Activated CD4-positive, CD25-positive, alpha-beta regulatory T cell treated with anti-CD3 and anti-CD28 coated beads, Interleukin-2, amount 50 U/mL, for 16 hours (primary cell): Measurements from ENCODE around the gene METTL21C.

Experiments used
- DNase-seq: peaks from one replicate; pipeline ENCODE4 v3.0.0-alpha.2; 2020; ENCODE audit warnings: low read depth, low spot score

The METTL21C gene

DNA sequence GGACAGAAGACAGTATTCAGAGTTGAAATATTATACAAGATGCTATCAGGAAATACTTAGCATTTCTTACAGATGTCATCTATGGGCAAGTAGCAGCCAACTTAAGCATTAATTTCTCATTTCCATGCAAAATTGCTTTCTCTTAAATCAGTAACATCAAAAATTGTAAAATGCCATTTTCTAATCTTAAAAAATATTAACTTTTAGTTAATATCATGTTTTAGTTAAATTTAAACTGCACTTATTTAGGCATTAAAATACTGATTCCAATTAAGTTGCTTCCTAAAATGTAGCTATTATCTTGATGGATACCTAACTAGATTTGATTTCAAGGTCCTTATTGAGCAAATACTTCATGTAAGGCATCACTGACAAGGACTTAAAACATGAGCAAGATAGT, 27.8 kb downstream of the METTL21C start:
- DNase-seq = no peak

GRCh38 chr13:102659168-102659713, 35.6 kb downstream of the METTL21C start:
- no peak for DNase-seq

- DNase-seq = no peak
Observed at GRCh38 chr13:102658660-102659059, 36.2 kb downstream of the METTL21C start.

GRCh38 chr13:102657630-102658029, 37.2 kb downstream of the METTL21C start:
- DNase-seq = no peak

DNA sequence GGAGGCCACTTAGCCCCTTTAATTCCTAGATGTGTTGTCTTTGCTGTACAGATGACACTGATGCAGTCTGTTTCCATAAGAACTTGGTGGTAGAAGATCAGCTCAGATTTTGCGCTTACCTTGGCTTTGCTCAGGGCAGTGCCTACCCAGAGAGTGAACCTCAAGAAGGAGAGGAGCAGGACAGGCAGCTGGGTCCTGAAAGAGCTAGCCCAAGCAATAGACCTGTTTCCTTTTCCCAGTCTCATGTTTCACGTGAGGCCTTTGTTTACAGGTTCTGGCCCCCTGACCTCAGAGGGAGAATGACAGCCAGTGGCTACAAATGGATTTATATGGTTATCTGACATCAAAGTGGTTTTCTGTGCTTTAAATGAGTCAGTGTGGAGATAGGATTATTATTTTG, 40.1 kb downstream of the METTL21C start:
- DNase-seq = no peak

GRCh38 chr13:102651892-102652291, 43.0 kb downstream of the METTL21C start:
- DNase-seq = no peak

GRCh38 chr13:102651392-102651791, 43.5 kb downstream of the METTL21C start:
- DNase-seq = no peak

DNA sequence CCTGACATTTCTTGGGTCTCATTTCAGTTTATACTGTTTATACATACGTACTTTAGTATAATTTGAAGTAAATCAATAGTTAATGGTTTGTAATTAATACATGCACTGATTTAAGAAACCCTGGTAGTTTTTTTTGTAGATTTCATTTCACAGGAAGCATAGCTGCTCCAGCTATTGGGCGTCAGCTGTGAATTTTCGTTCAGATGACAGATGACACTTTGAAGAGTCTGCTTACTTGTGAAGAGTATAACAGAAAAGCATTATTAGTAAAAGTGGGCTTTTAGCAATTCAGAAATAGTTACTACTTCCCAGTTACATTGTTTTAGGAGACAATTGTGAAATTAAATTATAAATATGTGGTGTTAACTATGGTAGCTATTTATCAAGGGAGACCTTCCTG, 44.4 kb downstream of the METTL21C start:
- no peak for DNase-seq

GRCh38 chr13:102648046-102648445, 46.8 kb downstream of the METTL21C start:
- no peak for DNase-seq

DNA sequence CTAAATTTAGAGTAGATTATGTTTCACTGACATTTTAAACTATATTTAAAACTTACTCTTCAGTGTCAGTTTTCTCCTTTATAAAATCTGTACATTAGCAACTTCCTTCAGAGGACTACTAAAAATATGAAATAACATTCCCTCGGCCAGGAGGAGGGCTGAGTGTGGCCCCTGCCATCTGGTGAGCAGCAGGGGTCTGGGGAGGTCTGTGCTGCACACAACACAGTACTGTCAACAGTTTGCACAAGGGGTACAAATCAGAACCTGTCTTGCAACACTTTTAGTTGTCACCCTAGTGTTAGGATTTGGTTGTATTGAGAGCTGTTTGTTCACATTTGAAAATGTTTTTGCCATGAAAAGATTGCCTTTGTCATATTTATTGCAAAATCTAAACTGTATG, 49.1 kb downstream of the METTL21C start:
- DNase-seq = no peak

- no peak for DNase-seq
Observed at GRCh38 chr13:102643656-102644055, 51.2 kb downstream of the METTL21C start.

DNA sequence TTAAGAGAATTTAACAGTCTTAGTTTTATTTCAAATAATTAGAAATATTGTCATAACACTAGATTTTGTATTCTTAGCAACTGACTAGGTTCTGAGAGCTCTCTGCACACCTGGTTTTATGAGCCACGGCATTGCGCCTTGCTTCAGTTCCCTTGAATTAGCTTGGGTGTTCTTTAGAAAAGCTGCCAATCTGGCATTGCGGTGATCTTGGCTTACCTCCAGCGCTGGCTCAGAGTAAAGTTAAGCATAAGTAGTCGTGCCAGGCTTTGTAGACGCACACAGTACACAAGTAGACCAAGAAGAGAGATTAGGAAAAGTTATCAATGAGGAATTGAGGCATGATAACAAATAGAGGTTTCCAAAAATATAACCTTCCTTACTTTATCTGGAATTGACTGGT, 52.4 kb downstream of the METTL21C start:
- no peak for DNase-seq

GRCh38 chr13:102642029-102642428, 52.8 kb downstream of the METTL21C start:
- DNase-seq = no peak

GRCh38 chr13:102638741-102639140, 56.1 kb downstream of the METTL21C start:
- DNase-seq = no peak
